PC-9 (cell line): ENCODE data around the gene HOATZ.

ENCODE experiments used
- CTCF ChIP-seq: fragments of 200-600 bp; sonication (generic); conservative IDR thresholded peaks from 2 replicates; pipeline ENCODE4 v1.6.1; 2017; ENCODE audit warnings: mixed run types, antibody characterized with exemption, mild to moderate bottlenecking, moderate library complexity
- EZH2 ChIP-seq: fragments of 200-600 bp; sonication (generic); IDR thresholded peaks from 2 replicates; pipeline ENCODE4 v1.8.0; 2017; ENCODE audit warnings: antibody characterized with exemption, low read depth

GRCh38 chr11:111515591-111515990 lies 1.0 kb downstream of the HOATZ start:
- TF ChIP-seq CTCF (no peak), EZH2 (no peak)
